AG08395 (cell line): ENCODE measurements around the gene ST6GALNAC6.

Source experiments
- DNase-seq: peaks from one replicate; pipeline ENCODE4 v3.0.0; 2012; ENCODE audit warnings: mixed read lengths, low spot score

ST6GALNAC6 gene, protein sequence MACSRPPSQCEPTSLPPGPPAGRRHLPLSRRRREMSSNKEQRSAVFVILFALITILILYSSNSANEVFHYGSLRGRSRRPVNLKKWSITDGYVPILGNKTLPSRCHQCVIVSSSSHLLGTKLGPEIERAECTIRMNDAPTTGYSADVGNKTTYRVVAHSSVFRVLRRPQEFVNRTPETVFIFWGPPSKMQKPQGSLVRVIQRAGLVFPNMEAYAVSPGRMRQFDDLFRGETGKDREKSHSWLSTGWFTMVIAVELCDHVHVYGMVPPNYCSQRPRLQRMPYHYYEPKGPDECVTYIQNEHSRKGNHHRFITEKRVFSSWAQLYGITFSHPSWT

DNA sequence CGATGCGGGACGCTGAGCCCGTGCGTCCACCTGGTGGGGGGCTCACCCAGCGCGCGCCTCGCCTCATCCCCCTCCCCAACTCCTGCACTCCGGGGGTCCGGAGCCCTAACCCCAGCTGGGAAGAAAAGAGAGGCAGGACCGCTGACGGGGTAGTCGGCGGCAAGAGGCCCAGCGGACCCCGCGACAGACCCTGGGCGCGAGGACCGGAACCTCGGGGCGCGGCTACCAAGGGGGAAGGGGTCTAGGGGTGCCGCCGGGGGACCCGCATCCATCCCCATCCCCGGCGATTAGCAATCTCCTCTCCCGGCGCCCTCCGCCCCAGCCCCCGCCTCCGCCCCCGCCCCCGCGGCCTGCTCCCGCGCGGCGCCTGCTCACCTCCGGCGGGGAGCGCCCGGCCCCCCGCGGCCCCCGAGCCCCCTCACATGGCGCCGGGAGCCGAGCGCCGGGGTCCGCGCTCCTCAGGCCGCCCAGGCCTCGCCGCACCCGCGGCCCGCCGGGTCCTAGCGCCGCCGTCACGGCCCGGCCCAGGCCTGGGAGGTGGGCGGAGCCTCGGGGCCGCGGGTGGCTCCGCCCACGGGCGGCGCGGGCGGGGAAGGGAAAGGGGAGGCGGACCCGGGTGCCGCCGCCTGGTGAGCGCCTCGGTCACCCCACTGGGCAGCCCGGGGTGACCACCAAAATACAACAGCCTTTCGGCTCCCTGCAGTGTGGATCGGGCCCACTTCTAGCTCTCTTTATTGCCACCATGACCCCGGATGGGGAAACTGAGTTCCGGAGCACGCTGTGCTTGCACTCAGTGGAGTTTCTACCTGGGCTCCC lies at the start of gene ST6GALNAC6:
ST6GALNAC6 (minus strand) TSS at position 476 of the 816 bp plus-strand sequence. CDS start 1,622 bp downstream, outside the sequence.
- peak; percentile 89 for DNase-seq

DNA sequence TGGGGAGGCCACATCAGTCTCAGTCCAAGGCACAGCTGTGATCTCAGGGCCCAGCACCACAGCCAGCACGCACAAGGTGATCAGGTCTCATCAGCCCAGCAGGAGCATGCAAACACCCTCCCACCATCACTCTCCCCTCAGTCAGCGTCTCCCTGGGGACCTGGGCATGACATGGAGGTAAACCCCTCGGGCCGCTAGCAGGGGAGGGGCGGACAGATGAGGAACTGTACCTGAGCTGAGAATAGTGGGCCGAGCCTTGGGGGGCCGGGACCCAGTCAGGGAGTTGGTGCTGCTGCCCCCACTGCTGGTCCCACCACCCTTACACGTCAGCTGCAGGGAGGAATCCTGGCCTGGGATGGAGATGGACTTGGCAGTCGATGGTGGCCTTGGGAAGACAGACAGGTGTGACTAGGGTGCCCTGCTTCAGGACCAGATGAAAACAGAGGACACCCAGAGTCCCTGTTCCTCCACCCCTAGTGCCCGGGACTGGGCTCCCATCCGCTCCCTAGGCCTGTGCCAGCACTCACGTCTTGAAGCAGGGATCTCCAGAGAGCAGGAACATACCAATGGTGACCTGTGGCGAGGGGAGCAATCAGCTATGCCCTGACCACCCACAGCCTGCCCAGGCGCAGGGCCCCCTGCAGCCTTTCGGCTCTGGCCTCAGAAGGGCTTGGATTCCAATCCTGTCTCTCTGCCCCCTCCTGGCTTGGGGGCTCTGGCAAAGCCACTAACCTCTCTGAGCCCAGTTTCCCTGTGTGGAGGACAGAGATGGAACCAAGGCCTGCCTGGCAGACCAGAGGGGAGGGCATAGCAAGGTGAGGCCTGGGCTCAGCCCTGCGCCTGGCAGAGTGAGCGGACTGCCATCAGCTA lies 48.7 kb upstream of the ST6GALNAC6 start:
- DNase-seq = no peak

DNA sequence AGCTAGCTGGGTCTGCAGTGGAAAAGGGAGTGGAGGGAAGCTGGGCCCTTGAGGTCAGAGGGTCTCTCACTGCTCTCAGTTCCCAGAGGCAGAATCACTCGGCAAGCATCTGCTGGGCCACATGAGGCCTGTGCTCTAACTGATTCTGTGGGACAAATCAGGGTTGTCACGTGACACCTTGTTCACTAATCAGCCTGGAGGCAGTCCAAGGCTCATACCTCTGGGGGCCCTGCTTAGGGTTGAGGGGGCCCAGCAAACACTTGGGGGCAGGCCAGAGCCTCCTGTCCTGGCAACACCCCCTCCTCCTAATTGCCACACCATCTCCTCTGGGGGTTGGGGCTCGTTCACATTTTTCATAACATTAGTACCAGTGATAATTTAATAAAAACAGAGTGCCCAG lies 47.3 kb upstream of the ST6GALNAC6 start:
- DNase-seq = no peak

DNA sequence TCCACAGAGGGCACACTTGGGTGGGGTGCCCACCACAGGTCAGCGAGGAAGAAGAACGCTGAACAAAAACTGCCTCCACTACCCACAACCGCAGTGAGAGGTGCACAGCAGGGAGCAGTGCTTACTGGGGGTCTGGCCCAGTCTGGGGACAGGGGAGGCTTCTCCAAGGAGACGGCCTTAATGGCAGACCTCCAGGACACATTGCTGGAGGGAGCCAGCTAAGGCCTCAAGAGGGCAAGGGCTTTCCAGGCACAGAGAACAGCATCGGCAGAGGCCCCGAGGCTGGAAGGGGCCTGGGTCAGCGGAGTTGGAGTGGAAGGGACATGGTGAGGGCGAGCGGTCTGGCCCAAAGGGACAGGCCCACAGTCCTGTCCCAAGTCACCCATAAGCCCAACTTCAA lies 46.5 kb upstream of the ST6GALNAC6 start:
- no peak for DNase-seq

DNA sequence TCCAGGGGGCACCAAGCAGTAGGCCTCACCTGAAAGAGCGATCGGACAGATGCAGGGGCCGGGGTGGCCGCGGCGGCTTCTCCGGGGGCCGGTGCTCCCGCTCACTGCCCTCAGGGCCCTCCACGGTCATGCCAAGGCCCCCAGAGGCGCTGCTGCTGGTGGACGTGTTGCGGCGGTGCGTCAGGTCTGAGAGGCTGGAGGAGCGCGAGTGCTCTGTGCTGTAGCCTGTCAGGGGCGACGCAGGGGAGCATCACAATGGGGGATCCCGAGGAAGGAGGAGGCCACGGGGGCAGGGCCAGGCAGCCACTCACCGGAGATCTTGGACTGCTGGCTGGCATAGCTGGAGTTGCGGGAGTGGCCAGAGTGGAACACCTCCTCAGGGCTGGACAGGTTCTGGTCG lies 45.9 kb upstream of the ST6GALNAC6 start:
- no peak for DNase-seq

DNA sequence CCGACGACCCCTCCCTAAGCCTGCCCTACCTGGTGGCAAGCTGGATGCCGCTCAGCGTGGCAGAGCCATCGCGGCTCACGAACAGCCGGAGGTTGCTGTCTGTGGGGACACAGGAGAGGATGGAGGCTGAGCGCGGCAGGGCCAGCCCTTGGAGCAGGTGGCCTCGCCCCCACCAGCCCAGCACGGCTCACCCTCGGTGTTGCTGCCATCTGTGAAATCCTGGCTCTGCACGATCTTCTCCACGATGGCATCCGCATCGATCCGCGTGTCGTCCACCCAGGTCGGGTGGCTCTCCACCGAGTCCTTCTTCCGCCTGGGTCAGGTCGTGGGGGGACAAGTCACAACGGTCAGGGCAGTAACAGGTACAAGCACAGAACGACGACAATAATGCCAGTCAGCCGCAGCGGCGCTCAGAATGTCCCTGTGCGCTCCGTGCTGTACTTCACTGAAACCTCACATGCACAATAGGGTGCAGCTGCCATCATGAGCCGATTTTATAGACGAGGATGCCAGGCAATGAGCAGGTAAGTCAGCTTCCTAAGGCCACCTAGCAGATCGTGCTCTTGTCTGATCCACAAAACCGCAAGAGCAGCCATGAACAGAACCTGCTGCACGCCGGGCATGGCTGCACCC lies 45.3 kb upstream of the ST6GALNAC6 start:
- no peak for DNase-seq

DNA sequence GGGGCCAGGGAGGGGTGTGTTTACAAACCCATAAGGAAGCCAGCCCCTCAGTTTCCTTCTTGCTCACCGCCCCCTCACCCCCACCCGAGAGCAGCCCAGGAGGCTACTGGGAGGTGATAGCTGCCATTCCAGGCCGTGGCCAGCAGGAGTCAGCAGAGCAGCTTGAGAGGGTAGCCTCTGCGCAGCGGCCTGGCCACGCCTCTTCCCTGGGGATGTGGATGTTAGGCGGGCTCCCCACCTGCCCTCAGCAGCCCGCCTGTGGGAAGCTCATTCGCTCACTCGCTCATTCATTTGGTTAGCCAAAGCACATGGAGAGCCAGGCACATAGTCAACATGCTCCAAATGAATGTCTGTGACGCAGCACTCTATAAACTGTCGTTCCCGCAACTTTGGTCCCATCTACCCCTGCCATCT lies 44.3 kb upstream of the ST6GALNAC6 start:
- DNase-seq = peak; percentile 84

DNA sequence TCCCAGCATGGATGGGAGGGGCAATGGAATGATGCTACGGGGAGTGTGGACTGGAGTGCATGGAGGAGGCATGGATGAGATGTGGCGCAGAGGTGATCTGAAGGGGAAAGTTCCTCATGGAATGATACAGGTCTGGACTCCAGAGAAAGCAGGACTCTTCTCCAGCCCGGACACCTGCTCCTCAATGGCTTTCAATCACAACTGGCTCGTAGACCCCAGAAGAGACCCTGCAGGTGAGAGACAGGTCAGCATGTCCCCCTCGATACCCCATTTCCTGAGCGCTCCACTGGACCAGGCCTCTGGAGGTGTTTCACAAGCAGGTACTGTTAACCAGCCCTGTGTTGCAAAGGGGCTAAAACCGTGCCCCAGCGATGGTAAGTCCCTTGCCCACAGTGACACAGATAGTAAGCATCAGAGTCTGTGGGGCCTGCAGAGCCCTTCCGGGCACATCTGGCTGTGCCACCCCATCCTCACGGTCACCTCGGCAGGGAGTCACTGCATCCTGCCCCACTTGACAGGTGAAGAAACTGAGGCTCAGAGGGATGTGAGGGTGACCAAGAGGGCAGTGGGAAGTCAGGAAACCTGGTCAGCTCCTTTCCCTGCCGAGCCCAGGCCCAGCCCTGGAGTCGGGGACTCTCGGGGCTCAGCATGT lies 43.7 kb upstream of the ST6GALNAC6 start:
- DNase-seq = no peak

DNA sequence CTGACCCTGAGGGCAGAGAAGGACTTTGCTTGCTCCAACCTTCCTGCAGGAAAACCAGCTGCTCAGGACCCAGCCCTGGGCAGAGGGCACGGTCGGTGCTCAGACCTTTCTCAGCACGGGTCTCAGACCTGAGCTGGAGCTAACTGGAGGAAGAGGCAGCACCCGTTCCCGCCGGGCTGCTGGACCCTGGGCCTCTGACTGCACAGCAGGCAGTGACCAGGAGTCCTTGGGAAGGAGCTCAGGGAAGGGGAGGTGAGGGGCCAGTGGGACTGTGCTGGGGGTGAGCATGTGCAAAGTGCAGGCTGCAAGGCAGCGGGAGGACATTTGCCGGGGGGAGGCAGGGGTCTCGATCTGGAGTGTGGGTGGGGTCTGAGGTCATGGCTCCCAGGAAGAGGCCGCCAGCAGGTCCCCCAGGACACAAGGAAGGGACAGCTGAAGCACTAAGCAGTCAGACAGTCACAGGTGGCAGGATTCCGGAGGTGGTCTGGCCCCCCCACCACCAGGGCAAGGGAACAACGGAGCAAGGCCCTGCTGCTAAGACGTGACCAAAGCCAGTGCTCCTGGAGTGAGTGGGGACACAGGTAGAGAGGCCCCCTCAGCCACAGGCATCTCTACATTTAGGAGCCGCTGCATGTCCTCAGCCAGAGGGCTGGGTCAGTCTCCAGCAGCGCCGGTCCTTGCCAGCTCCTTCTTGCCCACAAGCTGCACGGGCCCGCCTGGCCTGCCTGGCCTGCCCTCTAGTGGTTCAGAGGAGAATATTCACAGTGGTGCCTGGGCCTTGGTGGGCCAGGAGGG lies 43.0 kb upstream of the ST6GALNAC6 start:
- peak; percentile 76 for DNase-seq

DNA sequence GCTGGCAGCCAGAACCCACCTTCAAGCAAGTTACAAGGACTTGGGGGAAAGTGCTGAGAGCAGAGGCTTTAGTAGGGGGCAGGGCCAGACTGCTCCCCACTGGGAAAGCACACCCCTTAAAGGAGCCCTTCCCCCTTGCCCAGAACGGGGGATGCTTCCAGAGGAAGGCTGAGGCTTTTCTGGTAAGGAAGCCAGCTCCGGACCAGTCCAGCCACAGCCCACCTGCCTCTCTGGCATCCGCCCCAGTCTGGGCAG lies 42.5 kb upstream of the ST6GALNAC6 start:
- no peak for DNase-seq

DNA sequence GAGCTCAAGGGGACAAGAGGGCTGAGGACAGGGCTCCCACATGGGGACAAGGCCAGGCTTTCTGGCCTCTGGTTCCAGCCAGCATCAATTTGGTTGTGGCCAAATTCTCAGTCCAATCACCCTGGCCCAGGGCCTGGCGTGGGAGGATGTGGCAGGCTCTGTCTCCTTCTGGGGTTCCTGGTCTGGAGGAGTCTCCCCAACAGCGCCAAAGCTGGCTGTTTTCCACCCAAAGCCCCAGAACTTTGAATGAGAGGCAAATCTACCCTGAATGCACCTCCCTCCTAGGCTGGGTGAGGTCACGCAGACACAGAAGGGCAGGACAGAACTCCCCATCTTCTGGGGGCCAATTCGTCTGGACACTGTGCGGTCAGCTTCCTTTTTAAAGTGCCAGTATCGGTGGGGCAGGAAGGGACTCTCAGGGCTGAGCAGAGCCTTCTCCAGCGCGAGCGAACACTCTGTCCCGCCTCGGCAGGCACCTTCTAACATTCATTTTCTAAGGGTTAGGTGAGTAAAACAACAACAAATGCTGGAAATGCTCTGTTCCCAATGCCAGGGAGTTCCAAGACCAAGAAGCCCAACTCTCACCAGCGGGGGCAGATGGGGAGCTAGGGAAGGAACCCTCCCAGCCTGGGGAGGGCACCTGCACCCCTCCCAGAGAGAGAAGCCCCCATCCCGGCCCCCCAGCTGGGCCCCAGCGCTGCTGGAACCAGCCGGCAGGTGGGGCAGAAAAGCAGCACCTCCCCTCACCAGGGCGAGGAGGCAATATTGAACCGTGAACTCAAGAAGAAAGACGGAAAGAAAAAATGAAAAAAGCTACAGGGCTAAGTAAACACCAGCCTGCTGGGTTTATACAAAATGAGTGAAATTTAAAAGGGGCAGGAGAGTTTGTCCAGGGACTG lies 41.9 kb upstream of the ST6GALNAC6 start:
- DNase-seq = no peak

DNA sequence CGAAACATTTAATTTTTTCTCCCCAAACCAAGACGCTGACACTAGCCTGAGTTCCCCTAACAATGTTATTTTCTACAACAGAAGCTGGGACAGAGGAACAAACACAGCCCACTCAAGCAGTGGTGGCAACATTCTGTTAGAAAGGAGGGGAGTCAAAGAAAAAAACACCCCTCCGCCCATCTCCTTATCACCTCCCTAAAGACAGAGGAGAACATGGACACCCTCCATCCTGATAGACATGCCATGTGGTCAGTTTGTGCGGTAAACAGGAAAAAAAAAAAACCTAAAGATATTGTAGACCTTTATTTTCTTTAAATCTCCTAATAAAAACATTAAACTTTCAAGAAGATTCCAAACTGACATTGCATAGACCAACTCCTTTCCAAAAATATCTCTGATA lies 41.2 kb upstream of the ST6GALNAC6 start:
- DNase-seq = no peak

DNA sequence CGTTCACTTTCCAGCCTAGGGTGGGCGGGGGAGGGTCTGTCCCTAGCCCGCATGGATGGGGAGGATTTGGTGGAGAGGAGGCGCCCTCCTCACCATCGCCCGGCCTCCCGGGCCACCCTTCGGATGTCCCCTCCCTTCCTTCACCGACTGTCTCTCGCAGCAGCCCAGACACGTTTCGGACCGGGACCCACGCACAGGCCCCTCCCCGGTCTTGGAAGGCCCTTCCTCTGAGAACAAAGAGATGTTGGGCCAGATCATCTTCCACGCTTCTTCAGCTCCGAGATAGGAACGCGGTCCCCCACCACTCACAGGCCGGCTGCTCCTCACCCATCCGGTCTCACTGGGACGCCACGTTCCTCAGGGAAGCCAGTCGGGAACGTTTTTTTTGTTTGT lies 38.9 kb upstream of the ST6GALNAC6 start:
- no peak for DNase-seq

DNA sequence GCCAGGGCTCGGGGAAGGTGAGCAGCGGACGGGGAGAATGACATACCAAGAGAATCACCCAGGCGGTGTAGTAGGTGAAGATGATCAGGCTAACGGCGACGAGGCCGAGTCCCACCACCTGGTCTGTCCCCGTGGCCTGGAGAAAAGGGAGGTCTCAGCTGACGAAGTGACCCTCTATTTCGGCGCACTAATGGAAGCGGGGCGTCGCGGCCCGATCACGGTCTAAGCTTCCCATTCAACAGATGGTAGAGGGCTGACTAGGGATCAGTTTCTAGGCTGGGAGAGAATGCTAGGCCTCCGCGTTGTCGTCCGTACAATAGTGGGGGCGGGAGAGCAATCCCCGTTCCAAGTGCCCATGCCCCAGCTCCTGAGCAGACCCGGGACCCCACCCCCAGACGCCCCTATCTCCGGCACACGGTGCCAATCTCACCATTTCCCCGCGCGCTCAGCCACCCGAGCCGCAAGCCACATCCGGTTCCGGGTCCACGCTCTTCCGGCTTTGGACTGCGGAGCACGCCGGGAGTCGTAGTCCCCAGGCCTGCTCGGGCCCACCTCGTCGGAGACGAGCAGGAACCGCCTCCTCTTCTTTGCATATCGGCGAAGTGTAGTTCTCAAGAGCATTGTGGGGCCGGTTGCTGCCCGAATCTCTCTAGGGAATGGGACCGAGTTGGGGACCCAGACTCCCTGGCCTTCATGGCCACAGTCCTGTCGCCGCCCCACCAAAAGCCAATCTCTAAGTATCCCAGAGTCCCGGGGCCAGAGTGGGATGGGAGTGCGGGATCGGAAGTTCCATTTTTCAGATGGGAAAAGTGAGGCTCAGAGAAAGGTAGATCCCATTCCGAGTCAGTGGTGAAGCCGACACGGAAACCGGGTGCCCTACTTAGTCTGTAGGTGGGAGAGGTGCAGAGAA lies 38.2 kb upstream of the ST6GALNAC6 start, which contains the start of gene DPM2:
DPM2 (minus strand) TSS at position 467 of the 910 bp plus-strand sequence; CDS start at position 433, 34 bp downstream.
- DNase-seq = peak; percentile 92

DNA sequence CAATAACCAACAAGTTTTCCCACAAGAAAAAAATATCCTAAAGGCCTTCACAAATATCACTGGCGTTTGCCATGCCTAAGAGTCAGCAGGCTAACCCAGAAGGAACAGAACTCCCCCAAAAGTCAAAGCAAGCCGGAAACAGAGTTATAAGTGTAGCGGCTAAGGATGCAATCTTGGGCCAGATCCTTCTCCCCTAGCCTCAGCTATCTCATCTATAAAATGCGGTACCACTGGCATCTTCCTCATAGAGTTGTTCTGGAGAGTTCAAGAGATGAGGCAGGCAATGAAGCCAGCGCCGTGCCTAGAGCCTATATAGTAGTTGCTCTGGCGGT lies 37.6 kb upstream of the ST6GALNAC6 start:
- no peak for DNase-seq

DNA sequence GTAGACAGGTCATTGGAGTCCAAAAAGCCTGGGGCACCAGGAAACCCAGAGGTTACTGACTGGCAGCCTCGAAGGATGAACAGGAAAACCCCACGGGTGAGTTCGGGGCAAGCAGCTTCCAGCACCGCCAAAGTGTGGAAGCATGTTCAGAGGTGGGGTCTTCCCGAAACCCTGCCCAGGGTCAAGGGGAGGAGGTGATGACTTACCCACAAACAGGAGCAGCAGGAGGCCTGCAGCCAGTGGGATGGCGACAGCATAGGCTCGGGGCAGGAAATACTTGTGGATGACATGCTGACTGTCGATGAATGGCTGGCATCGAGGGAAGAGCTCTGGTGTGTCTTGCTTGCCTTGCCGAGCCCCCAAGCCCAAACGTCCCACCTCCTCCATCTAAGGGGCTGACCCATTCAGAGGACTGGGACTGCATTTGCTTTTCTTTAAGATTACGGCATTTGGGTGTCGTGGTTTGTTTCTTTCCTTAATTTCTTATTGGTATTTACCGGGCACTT lies 37.0 kb upstream of the ST6GALNAC6 start:
- no peak for DNase-seq

DNA sequence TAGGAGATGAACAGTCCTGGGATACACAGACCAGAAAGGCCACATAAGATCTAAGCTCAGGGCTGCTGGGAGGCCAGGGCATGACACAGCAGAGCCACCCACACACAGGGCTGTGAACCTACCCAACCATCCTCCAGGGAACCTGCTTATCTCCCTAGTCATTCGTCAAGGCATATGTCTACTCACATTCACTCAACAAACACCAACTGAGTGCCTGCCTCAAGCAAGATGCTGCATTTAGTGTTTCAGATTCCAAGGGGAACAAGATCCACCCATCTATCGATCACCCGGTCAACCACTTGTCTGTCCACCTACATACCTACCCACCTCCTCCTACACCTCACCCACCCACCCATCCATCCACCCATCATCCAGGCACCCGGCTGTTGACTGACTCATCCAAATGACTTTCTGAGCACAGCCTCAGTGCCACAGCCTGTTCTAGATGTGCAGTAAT lies 36.4 kb upstream of the ST6GALNAC6 start:
- DNase-seq = no peak

DNA sequence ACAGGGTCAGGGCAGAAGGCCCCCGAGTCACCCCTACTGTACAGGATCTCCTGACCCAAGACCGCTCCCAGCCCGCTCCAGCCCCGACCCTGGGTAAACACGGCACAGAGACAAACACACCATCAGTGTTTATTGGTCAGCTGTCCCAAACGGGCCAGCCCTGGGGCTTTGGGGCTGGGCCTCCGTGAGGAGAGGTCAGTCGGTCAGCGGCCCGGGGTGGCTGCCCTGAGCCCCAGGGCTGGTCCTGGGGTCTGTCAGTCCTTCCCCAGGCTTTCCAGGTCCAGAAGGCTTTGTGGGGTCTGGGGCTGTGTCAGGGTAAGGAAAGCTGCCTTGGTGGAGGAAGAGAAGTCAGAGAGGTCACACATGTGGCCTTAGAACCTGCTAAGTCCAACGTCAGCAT lies 35.6 kb upstream of the ST6GALNAC6 start:
- no peak for DNase-seq
